Measurements from ENCODE around the gene COL11A2. TPM values are rescaled to one million over a fixed set of nuclear protein-coding genes. Genes with fewer than 3 reads are reported as not detected.

Gene COL11A2
- total and polyA plus RNA-seq, 12 donors = 0.05 to 7.2 (median 0.44) TPM

- WGBS, 4 donors = 90 to 100% (median 90%) methylated on average over 1 to 4 of the region's 4 CpGs; no CpG with 5 or more reads in 1 of the 4 donors
- H3K4me1 ChIP-seq (replicated peaks in 1 of 2) = peaks cover 3 to 9% of the 10 kb centered on the region in 2 donors
- no peak for DNase-seq
- H3K4me3 ChIP-seq = no peak overlapping the region
- peaks cover 9% of the 10 kb centered on the region for H3K27me3 ChIP-seq
- no peaks in the 10 kb centered on the region for H3K36me3 ChIP-seq (replicated peaks in 1 of 2)
- H3K9me3 ChIP-seq (replicated peaks in 1 of 3) = no peaks in the 10 kb centered on the region
- no peak overlapping the region for H3K27ac ChIP-seq
- TF ChIP-seq, protein P1, sequence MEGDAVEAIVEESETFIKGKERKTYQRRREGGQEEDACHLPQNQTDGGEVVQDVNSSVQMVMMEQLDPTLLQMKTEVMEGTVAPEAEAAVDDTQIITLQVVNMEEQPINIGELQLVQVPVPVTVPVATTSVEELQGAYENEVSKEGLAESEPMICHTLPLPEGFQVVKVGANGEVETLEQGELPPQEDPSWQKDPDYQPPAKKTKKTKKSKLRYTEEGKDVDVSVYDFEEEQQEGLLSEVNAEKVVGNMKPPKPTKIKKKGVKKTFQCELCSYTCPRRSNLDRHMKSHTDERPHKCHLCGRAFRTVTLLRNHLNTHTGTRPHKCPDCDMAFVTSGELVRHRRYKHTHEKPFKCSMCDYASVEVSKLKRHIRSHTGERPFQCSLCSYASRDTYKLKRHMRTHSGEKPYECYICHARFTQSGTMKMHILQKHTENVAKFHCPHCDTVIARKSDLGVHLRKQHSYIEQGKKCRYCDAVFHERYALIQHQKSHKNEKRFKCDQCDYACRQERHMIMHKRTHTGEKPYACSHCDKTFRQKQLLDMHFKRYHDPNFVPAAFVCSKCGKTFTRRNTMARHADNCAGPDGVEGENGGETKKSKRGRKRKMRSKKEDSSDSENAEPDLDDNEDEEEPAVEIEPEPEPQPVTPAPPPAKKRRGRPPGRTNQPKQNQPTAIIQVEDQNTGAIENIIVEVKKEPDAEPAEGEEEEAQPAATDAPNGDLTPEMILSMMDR (IDR thresholded peaks at IDR 0.05) = no peak
- TF ChIP-seq POLR2A (IDR thresholded peaks at IDR 0.05) = no peak
- intact Hi-C loops (cut with DNase I) = no loop called here
These were observed 23.9 kb upstream of the COL11A2 start for GRCh38 chr6:33216117-33216649.

DNA sequence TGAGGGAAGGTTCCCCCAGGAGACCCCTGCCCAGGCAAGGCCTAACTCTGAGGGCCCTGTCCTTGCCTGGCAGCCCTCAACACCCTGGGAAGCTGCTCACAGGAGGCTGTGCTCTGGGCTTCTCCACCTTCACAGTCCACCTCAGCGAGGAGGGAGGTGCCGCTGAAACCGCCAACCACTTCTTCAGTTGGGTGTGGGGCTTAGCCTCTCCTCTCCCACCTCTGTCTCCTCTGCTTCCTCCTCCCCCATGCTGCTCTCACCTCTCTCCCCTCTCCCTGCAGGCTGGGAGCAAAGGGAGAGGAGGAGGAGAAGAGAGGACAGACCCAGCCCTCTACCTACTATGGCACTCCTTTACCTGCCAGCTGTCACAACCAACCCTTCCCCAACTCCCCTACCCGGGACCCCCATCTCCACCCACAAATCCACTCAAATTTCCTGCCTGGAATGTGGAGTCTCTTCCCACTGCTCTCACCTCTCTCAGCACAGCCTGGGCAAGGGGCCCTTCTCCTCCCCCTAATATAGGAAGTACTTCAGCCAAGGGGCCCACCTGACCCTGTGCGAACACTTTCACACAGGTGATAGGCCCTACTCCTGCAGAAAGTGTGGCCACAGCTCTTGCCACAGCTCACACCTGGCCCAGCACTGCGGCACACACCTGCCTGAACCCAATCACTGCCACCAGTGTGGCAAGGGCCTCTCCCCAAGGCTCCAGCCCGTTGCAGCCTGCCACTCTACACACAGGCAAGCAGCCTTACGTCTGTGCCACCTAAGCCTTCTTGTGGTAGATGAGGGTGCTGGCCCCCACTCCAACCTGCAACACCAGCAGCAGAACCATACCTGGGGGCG, 23.2 kb upstream of the COL11A2 start:
- Histone ChIP-seq H3K9me3 (replicated peaks in 1 of 3) (no peaks in the 10 kb centered on the region), H3K27me3 (peaks cover 9% of the 10 kb centered on the region), H3K4me1 (replicated peaks in 1 of 2) (peaks cover 3 to 9% of the 10 kb centered on the region in 2 donors), H3K27ac (no peak overlapping the region), H3K36me3 (replicated peaks in 1 of 2) (peaks cover 0 to 3% of the 10 kb centered on the region in 2 donors), H3K4me3 (no peak overlapping the region)
- intact Hi-C loops (cut with DNase I) = no loop called here
- 75 to 86% (median 79%) methylated on average over 7 to 9 of the region's 9 CpGs for whole genome bisulfite sequencing, 4 donors
- peak in 1 of 7 donors; percentile 11 for DNase-seq
- TF ChIP-seq, protein P1 (IDR thresholded peaks at IDR 0.05) = no peak
- no peak for TF ChIP-seq POLR2A (IDR thresholded peaks at IDR 0.05)

GRCh38 chr6:33213989-33214335, 21.7 kb upstream of the COL11A2 start:
- peaks cover 0 to 15% of the 10 kb centered on the region in 2 donors for H3K36me3 ChIP-seq (replicated peaks in 1 of 2)
- no peak for TF ChIP-seq POLR2A (IDR thresholded peaks at IDR 0.05)
- TF ChIP-seq, protein P1 (IDR thresholded peaks at IDR 0.05) = no peak
- DNase-seq = no peak
- H3K27ac ChIP-seq = no peak overlapping the region
- H3K4me1 ChIP-seq (replicated peaks in 1 of 2) = peaks cover 3 to 13% of the 10 kb centered on the region in 2 donors
- no peaks in the 10 kb centered on the region for H3K9me3 ChIP-seq (replicated peaks in 1 of 3)
- no peaks in the 10 kb centered on the region for H3K27me3 ChIP-seq
- H3K4me3 ChIP-seq = peak overlapping the region in 1 of 4 donors; percentile 44
- intact Hi-C loops (cut with DNase I) = loop anchor here in 1 of 2 donors (5.0 kb wide), 1 partner anchor 33 kb away; no protein-coding TSS in a partner anchor
- WGBS, 4 donors = 12 to 25% (median 18%) methylated on average over 9 of the region's 9 CpGs

- intact Hi-C loops (cut with DNase I) = loop anchor here in 1 of 2 donors (5.0 kb wide), 1 partner anchor 34 kb away; no protein-coding TSS in a partner anchor
- peak overlapping the region in 2 of 4 donors; percentile 11 to 44 for H3K4me3 ChIP-seq
- H3K27ac ChIP-seq = no peak overlapping the region
- peak in 3 of 7 donors; percentile 20 to 34 (median 23) for DNase-seq
- peaks cover 0 to 15% of the 10 kb centered on the region in 2 donors for H3K36me3 ChIP-seq (replicated peaks in 1 of 2)
- WGBS, 4 donors = 1 to 2% (median 1%) methylated on average over 24 to 43 of the region's 43 CpGs
- TF ChIP-seq POLR2A (IDR thresholded peaks at IDR 0.05) = no peak
- TF ChIP-seq, protein P1 (IDR thresholded peaks at IDR 0.05) = no peak
- no peaks in the 10 kb centered on the region for H3K9me3 ChIP-seq (replicated peaks in 1 of 3)
- no peaks in the 10 kb centered on the region for H3K27me3 ChIP-seq
- peaks cover 3 to 16% of the 10 kb centered on the region in 2 donors for H3K4me1 ChIP-seq (replicated peaks in 1 of 2)
These were observed 21.1 kb upstream of the COL11A2 start for GRCh38 chr6:33213166-33213988.
